Ishikawa (cell line): Measurements from ENCODE around the gene SAG.

Source experiments
- CEBPB ChIP-seq: IDR thresholded peaks from 2 replicates; pipeline ENCODE4 v1.6.1; 2012
- CREB1 ChIP-seq: IDR thresholded peaks from 2 replicates; pipeline ENCODE4 v1.6.1; 2012; ENCODE audit warnings: low read depth
- EGR1 ChIP-seq: IDR thresholded peaks from 2 replicates; pipeline ENCODE4 v1.6.1; 2012
- EP300 ChIP-seq: IDR thresholded peaks from 2 replicates; pipeline ENCODE4 v1.6.1; 2012; ENCODE audit warnings: borderline replicate concordance
- FOXM1 ChIP-seq: IDR thresholded peaks from 2 replicates; pipeline ENCODE4 v1.6.1; 2012; ENCODE audit warnings: low read depth, borderline replicate concordance
- NFIC ChIP-seq: IDR thresholded peaks from 2 replicates; pipeline ENCODE4 v1.6.1; 2012
- RAD21 ChIP-seq: IDR thresholded peaks from 2 replicates; pipeline ENCODE4 v1.6.1; 2012; ENCODE audit warnings: low read depth
- REST ChIP-seq: IDR thresholded peaks from 2 replicates; pipeline ENCODE4 v1.6.1; 2012; ENCODE audit warnings: low read depth, mild to moderate bottlenecking
- TAF1 ChIP-seq: IDR thresholded peaks from 2 replicates; pipeline ENCODE4 v1.6.1; 2012; ENCODE audit warnings: low read depth, mild to moderate bottlenecking
- TCF12 ChIP-seq: IDR thresholded peaks from 2 replicates; pipeline ENCODE4 v1.6.1; 2012; ENCODE audit warnings: low read depth
- TEAD4 ChIP-seq: IDR thresholded peaks from 2 replicates; pipeline ENCODE4 v1.6.1; 2012
- YY1 ChIP-seq: IDR thresholded peaks from 2 replicates; pipeline ENCODE4 v1.6.1; 2012; ENCODE audit warnings: low read depth
- ZBTB7A ChIP-seq: IDR thresholded peaks from 2 replicates; pipeline ENCODE4 v1.6.1; 2012; ENCODE audit warnings: low read depth
- TF ChIP-seq, protein P1 (sequence below): IDR thresholded peaks from 2 replicates; pipeline ENCODE4 v1.6.1; 2012
- TF ChIP-seq, protein P2 (sequence below): IDR thresholded peaks from 2 replicates; pipeline ENCODE4 v1.6.1; 2012

The SAG gene

DNA sequence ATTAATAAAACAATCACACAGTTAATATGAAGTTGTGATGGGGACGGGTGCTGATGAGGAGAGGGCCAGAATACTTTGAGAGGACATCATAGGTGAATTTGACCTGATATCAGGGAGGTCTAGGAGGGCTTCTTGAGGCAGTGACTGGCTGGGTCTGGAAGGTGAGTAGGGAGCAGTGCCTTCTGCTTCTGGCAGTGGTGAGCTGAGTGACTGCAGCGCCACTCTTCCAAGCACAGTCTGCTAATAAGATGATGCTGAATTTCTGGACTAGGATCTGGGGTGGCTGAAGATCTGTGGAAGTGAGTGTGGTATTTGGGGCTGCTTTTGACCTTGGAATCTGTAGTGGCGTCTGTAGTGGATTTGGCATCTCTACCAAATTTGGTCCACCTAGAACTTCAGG is 52.2 kb downstream of the SAG start:
- TF ChIP-seq NFIC (no peak), FOXM1 (no peak), TAF1 (no peak), REST (no peak), TEAD4 (no peak), TCF12 (no peak), EGR1 (no peak), CREB1 (no peak), ZBTB7A (no peak), RAD21 (no peak), YY1 (no peak)
- TF ChIP-seq, protein P1, sequence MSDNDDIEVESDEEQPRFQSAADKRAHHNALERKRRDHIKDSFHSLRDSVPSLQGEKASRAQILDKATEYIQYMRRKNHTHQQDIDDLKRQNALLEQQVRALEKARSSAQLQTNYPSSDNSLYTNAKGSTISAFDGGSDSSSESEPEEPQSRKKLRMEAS: no peak
- TF ChIP-seq, protein P2, sequence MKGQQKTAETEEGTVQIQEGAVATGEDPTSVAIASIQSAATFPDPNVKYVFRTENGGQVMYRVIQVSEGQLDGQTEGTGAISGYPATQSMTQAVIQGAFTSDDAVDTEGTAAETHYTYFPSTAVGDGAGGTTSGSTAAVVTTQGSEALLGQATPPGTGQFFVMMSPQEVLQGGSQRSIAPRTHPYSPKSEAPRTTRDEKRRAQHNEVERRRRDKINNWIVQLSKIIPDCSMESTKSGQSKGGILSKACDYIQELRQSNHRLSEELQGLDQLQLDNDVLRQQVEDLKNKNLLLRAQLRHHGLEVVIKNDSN: no peak

GRCh38 chr2:233360771-233361176 is 53.2 kb downstream of the SAG start:
- TF ChIP-seq CREB1: no peak
- no peak for TF ChIP-seq FOXM1
- no peak for TF ChIP-seq NFIC
- TF ChIP-seq, protein P1: no peak
- no peak for TF ChIP-seq ZBTB7A
- no peak for TF ChIP-seq EP300
- TF ChIP-seq CEBPB: no peak
- TF ChIP-seq, protein P2: no peak
- no peak for TF ChIP-seq YY1
- TF ChIP-seq RAD21: no peak
- TF ChIP-seq TCF12: no peak
- no peak for TF ChIP-seq TAF1
- no peak for TF ChIP-seq TEAD4
- TF ChIP-seq REST: no peak
- no peak for TF ChIP-seq EGR1

- TF ChIP-seq TAF1 (no peak), EP300 (no peak), FOXM1 (no peak), RAD21 (no peak), CEBPB (no peak), EGR1 (no peak), CREB1 (no peak), TCF12 (no peak), ZBTB7A (no peak), YY1 (no peak), NFIC (no peak), TEAD4 (no peak), REST (no peak)
- TF ChIP-seq, protein P2: no peak
- TF ChIP-seq, protein P1: no peak
These were observed 53.7 kb downstream of the SAG start for GRCh38 chr2:233361297-233361696.

- TF ChIP-seq, protein P1: no peak
- no peak for TF ChIP-seq CEBPB
- TF ChIP-seq, protein P2: no peak
- TF ChIP-seq YY1: no peak
- TF ChIP-seq ZBTB7A: no peak
- no peak for TF ChIP-seq FOXM1
- TF ChIP-seq CREB1: no peak
- no peak for TF ChIP-seq REST
- no peak for TF ChIP-seq EP300
- TF ChIP-seq RAD21: no peak
- no peak for TF ChIP-seq EGR1
- no peak for TF ChIP-seq TCF12
- no peak for TF ChIP-seq NFIC
- TF ChIP-seq TAF1: no peak
- no peak for TF ChIP-seq TEAD4
These were observed 55.1 kb downstream of the SAG start for GRCh38 chr2:233362742-233363141.
